Hepatocyte (in vitro differentiated cells): ENCODE data around the gene CTSD. TPM values are rescaled to one million over a fixed set of nuclear protein-coding genes. Genes with fewer than 3 reads are reported as not detected.

Source experiments
- DNase-seq: peaks from one replicate; pipeline ENCODE4 v3.0.0-alpha.2; 2016; ENCODE audit warnings: low spot score
- H2AFZ ChIP-seq: fragments of 200-600 bp; sonication (generic); 2 replicates; pipeline ENCODE4 v1.6.0; 2016; ENCODE audit warnings: antibody characterized with exemption, mild to moderate bottlenecking
- H3K27ac ChIP-seq: fragments of 200-600 bp; sonication (generic); 2 replicates; pipeline ENCODE4 v1.5.1; 2016; ENCODE audit warnings: mild to moderate bottlenecking
- H3K27me3 ChIP-seq: fragments of 200-600 bp; sonication (generic); 2 replicates; pipeline ENCODE4 v1.6.1; 2016
- H3K36me3 ChIP-seq: fragments of 200-600 bp; sonication (generic); replicated peaks from 2 replicates; pipeline ENCODE4 v1.5.1; 2016; ENCODE audit warnings: low read depth; ENCODE audit not compliant: insufficient read depth
- H3K4me1 ChIP-seq: fragments of 200-600 bp; sonication (generic); 2 replicates; pipeline ENCODE4 v1.5.1; 2016; ENCODE audit warnings: mild to moderate bottlenecking, moderate library complexity; ENCODE audit not compliant: insufficient read depth
- H3K4me2 ChIP-seq: fragments of 200-600 bp; sonication (generic); 2 replicates; pipeline ENCODE4 v1.6.0; 2016
- H3K4me3 ChIP-seq: fragments of 200-600 bp; sonication (generic); 2 replicates; pipeline ENCODE4 v1.5.1; 2016; ENCODE audit warnings: mild to moderate bottlenecking
- H3K79me2 ChIP-seq: fragments of 200-600 bp; sonication (generic); 2 replicates; pipeline ENCODE4 v1.6.0; 2017; ENCODE audit warnings: mild to moderate bottlenecking
- H3K9me2 ChIP-seq: fragments of 200-600 bp; sonication (generic); replicated peaks from 2 replicates; pipeline ENCODE4 v1.6.0; 2017; ENCODE audit warnings: mild to moderate bottlenecking; ENCODE audit not compliant: insufficient read depth
- H3K9me3 ChIP-seq: fragments of 200-600 bp; sonication (generic); 2 replicates; pipeline ENCODE4 v1.5.1; 2016; ENCODE audit warnings: low read depth, mild to moderate bottlenecking
- H4K20me1 ChIP-seq: fragments of 200-600 bp; sonication (generic); 2 replicates; pipeline ENCODE4 v1.6.0; 2016; ENCODE audit warnings: mild to moderate bottlenecking; ENCODE audit not compliant: insufficient read depth, poor library complexity, severe bottlenecking
- EZH2 ChIP-seq: fragments of 200-600 bp; sonication (generic); IDR thresholded peaks from 2 replicates; pipeline ENCODE4 v1.6.1; 2016; ENCODE audit warnings: antibody characterized with exemption, mild to moderate bottlenecking, borderline replicate concordance
- EZH2phosphoT487 ChIP-seq: fragments of 200-600 bp; sonication (generic); IDR thresholded peaks from one replicate; pipeline ENCODE4 v1.6.1; 2018; ENCODE audit warnings: antibody characterized with exemption, mild to moderate bottlenecking, low read depth, moderate library complexity; ENCODE audit not compliant: unreplicated experiment, severe bottlenecking
- WGBS: methylation state at CpG from one replicate; pipeline ENCODE4 v1.1.6; 2016; ENCODE audit warnings: low lambda C conversion rate; ENCODE audit errors: missing lambda C conversion rate; 5-methylcytosine and 5-hydroxymethylcytosine counted together
- polyA plus RNA-seq: library from polyadenylated mRNA; unstranded; fragments of >200 nt; fragmentation: Nextera tagmentation; extraction: Ambion mirVana; gene quantifications from 2 replicates; pipeline ENCODE4 v1.2.1, GENCODE V29; 2016
- total RNA-seq: library from RNA; depleted of rRNA; stranded (reverse); fragments of >200 nt; gene quantifications from 2 replicates; pipeline ENCODE4 v1.2.3, GENCODE V29; 2014
- TF ChIP-seq, protein P1 (sequence below): fragments of 200-600 bp; sonication (generic); IDR thresholded peaks from 2 replicates; pipeline ENCODE4 v1.5.1; 2016; ENCODE audit warnings: antibody characterized with exemption, mild to moderate bottlenecking; ENCODE audit not compliant: poor library complexity

Gene CTSD
- total and polyA plus RNA-seq, 2 experiments from 2014 or later = 562 to 1,283 TPM

DNA sequence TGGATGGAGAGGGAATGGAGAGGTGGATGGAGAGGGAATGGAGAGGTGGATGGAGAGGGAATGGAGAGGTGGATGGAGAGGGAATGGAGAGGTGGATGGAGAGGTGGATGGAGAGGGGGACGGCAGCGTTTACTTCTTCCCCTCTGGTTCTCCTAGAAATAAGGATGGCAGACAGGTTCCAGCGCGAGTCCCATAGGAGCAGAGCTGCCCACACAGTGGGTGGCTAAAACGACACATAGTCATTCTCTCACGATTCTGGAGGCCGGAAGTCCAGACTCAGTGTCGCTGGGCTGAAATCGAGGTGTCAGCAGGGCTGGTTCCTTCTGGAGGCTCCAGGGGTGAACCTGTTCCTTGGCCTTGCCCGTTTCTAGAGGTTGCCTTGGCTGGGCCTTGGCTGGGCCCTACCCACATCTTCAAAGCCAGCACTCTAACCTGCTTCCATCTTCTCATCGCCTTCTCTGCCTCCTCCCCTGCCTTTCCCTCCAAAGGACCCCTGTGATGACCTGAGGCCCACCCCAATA is 12.7 kb upstream of the CTSD start:
- H3K9me3 ChIP-seq = no peaks in the 10 kb centered on the region
- peaks cover 5% of the 10 kb centered on the region for H3K4me1 ChIP-seq
- H2AFZ ChIP-seq = no peak overlapping the region
- DNase-seq = no peak
- no peaks in the 10 kb centered on the region for H4K20me1 ChIP-seq
- TF ChIP-seq, protein P1, sequence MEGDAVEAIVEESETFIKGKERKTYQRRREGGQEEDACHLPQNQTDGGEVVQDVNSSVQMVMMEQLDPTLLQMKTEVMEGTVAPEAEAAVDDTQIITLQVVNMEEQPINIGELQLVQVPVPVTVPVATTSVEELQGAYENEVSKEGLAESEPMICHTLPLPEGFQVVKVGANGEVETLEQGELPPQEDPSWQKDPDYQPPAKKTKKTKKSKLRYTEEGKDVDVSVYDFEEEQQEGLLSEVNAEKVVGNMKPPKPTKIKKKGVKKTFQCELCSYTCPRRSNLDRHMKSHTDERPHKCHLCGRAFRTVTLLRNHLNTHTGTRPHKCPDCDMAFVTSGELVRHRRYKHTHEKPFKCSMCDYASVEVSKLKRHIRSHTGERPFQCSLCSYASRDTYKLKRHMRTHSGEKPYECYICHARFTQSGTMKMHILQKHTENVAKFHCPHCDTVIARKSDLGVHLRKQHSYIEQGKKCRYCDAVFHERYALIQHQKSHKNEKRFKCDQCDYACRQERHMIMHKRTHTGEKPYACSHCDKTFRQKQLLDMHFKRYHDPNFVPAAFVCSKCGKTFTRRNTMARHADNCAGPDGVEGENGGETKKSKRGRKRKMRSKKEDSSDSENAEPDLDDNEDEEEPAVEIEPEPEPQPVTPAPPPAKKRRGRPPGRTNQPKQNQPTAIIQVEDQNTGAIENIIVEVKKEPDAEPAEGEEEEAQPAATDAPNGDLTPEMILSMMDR = no peak
- TF ChIP-seq EZH2 (no peak), EZH2phosphoT487 (no peak)
- H3K36me3 ChIP-seq = no peaks in the 10 kb centered on the region
- no peaks in the 10 kb centered on the region for H3K27me3 ChIP-seq
- H3K4me3 ChIP-seq = no peak overlapping the region
- no peaks in the 10 kb centered on the region for H3K9me2 ChIP-seq
- H3K27ac ChIP-seq = no peak overlapping the region
- 91% methylated on average over 10 of the region's 11 CpGs for WGBS
- no peak overlapping the region for H3K4me2 ChIP-seq
- no peaks in the 10 kb centered on the region for H3K79me2 ChIP-seq

DNA sequence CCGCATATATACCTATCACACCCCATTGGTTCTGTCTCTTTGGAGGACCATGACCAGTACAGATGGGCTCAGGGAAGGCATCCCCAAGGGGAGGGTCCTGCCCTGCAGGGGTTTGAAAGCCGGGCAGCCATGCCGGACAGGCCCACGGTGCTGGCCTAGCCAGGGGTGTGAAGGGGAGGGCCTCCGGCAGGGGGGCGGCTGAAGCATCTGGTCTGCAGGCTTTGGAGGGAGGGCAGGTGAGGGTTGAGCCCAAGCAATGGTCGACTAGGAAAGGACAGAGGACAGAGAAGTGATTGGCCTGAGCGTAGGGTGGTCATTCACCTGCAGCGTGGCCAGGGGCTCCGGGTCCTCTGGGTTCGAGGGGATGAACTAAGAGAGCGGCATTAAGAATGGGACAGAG is 11.2 kb upstream of the CTSD start:
- H2AFZ ChIP-seq = no peak overlapping the region
- H3K4me3 ChIP-seq = no peak overlapping the region
- DNase-seq = no peak
- no peaks in the 10 kb centered on the region for H3K36me3 ChIP-seq
- 93% methylated on average over 12 of the region's 12 CpGs for WGBS
- no peaks in the 10 kb centered on the region for H3K79me2 ChIP-seq
- TF ChIP-seq EZH2 = no peak
- TF ChIP-seq, protein P1 = no peak
- no peak for TF ChIP-seq EZH2phosphoT487
- no peaks in the 10 kb centered on the region for H3K9me2 ChIP-seq
- no peak overlapping the region for H3K4me2 ChIP-seq
- peaks cover 5% of the 10 kb centered on the region for H3K4me1 ChIP-seq
- H3K27me3 ChIP-seq = no peaks in the 10 kb centered on the region
- H3K27ac ChIP-seq = no peak overlapping the region
- H4K20me1 ChIP-seq = no peaks in the 10 kb centered on the region
- no peaks in the 10 kb centered on the region for H3K9me3 ChIP-seq

DNA sequence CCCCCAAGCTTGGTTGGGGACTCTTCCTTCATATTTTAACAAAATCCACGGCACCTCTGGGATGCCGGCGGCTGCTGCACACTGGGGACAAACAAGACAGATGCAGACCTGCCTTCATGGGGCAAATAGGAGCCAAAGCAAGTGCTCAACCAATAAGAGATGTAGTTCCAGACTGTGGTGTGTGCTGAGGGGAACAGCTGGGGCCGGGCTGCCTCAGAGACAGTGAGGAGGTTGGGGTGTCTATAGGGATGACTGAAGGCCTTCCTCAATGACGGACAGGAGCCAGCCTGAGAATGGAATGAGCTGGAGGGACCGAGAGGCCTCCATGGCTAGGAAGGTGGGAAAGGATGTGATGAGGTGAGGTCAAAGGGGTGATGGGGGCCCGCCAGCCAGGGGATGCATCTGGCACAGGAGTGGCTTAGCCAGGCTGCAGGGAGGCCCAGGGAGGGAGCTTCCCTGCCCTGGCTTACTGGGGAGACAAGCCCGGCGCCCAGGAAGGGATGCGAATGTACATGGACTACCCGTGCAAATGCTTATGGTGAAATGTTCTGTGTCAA is 10.3 kb upstream of the CTSD start:
- Histone ChIP-seq H3K4me1 (peaks cover 5% of the 10 kb centered on the region), H3K9me2 (no peaks in the 10 kb centered on the region), H3K9me3 (no peaks in the 10 kb centered on the region), H3K4me3 (no peak overlapping the region), H3K27ac (no peak overlapping the region), H2AFZ (no peak overlapping the region), H4K20me1 (no peaks in the 10 kb centered on the region), H3K27me3 (no peaks in the 10 kb centered on the region), H3K79me2 (no peaks in the 10 kb centered on the region), H3K4me2 (no peak overlapping the region), H3K36me3 (no peaks in the 10 kb centered on the region)
- TF ChIP-seq EZH2 = no peak
- WGBS = 91% methylated on average over 11 of the region's 11 CpGs
- DNase-seq = no peak

DNA sequence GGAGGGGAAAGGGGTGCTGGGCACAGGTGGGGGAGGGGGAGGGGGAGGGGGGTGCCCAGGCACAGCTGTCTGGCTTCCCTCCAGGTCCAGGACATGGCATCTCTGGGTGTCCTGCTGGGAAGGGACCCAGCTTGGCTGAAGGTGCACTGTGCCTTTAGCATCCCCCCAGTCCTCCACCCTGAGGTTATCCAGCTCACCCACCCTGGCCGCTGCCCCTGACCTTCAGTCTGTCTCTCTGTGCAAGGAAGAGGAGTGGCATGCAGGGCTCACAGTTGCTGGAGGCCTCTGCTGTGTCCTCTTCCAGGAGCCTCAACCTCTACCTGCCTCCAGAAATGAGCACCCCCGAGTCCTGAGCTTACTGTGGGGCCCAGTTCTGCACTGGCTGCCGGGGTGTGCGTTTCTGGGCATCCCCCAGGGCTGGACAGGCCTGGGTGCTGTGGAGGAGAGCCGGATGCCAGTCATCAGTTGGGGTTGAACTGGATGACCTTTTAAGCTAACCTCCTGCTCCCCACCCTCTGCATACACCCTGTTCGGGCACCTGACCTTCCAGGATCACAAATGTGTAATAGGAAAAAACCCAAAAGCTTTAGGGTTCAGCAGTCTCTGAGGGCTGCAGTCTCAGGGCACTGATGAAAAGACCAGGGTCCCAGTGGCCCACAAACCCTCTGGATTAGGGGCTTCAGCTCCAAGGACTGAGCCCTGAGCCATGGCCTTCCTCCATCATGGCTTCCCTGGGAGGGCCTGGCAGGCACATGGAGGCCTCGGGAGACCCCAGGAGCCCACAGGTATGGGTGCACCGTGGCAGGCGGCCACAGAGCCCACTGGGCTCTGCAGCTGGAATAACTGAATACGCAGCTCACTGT is 9.6 kb upstream of the CTSD start:
- no peak for DNase-seq
- WGBS = 93% methylated on average over 10 of the region's 10 CpGs
- H2AFZ ChIP-seq = no peak overlapping the region
- no peaks in the 10 kb centered on the region for H3K9me2 ChIP-seq
- H4K20me1 ChIP-seq = no peaks in the 10 kb centered on the region
- H3K36me3 ChIP-seq = no peaks in the 10 kb centered on the region
- H3K79me2 ChIP-seq = no peaks in the 10 kb centered on the region
- H3K9me3 ChIP-seq = no peaks in the 10 kb centered on the region
- peaks cover 5% of the 10 kb centered on the region for H3K4me1 ChIP-seq
- no peak overlapping the region for H3K4me3 ChIP-seq
- no peak overlapping the region for H3K4me2 ChIP-seq
- no peaks in the 10 kb centered on the region for H3K27me3 ChIP-seq
- TF ChIP-seq, protein P1 = no peak
- TF ChIP-seq EZH2 (no peak), EZH2phosphoT487 (no peak)
- H3K27ac ChIP-seq = no peak overlapping the region
